Chondrocyte (in vitro differentiated cells): ENCODE data around the gene CRBN. TPM values are rescaled to one million over a fixed set of nuclear protein-coding genes. Genes with fewer than 3 reads are reported as not detected.

Experiments used
- DNase-seq: peaks from one replicate; pipeline ENCODE4 v3.0.0; 2021; ENCODE audit warnings: mixed read lengths, low spot score
- H3K27ac Mint-ChIP-seq: one replicate; pipeline ENCODE4 v1.8.0; 2021; ENCODE audit warnings: mild to moderate bottlenecking, moderate library complexity, mixed read lengths; ENCODE audit not compliant: unreplicated experiment
- H3K27me3 Mint-ChIP-seq: 2 replicates; pipeline ENCODE4 v1.8.0; 2021; ENCODE audit warnings: low read depth, mixed read lengths
- H3K36me3 Mint-ChIP-seq: 2 replicates; pipeline ENCODE4 v1.8.0; 2021; ENCODE audit warnings: low read depth, mixed read lengths
- H3K4me1 Mint-ChIP-seq: 2 replicates; pipeline ENCODE4 v1.8.0; 2021; ENCODE audit warnings: low read depth, mild to moderate bottlenecking, mixed read lengths
- H3K4me3 Mint-ChIP-seq: one replicate; pipeline ENCODE4 v1.8.0; 2021; ENCODE audit warnings: mild to moderate bottlenecking, moderate library complexity, mixed read lengths; ENCODE audit not compliant: unreplicated experiment
- H3K9me3 Mint-ChIP-seq: 2 replicates; pipeline ENCODE4 v1.8.0; 2021; ENCODE audit warnings: low read depth, mixed read lengths
- CTCF ChIP-seq: fragments of 200-600 bp; sonication (generic); IDR thresholded peaks from 2 replicates; pipeline ENCODE4 v1.5.0; 2021; ENCODE audit warnings: antibody characterized with exemption, mild to moderate bottlenecking, moderate library complexity
- total RNA-seq: library from RNA; stranded (reverse); gene quantifications from 3 replicates; pipeline ENCODE4 v1.2.1, GENCODE V29; 2021

CRBN gene
- total RNA-seq, 1 donor from 2014 or later: 28.0 TPM

GRCh38 chr3:3157484-3157883, 22.0 kb downstream of the CRBN start:
- H3K27me3 Mint-ChIP-seq: no peaks in the 10 kb centered on the region
- no peak for DNase-seq
- TF ChIP-seq CTCF: no peak
- H3K36me3 Mint-ChIP-seq: peaks cover 19% of the 10 kb centered on the region
- H3K4me3 Mint-ChIP-seq: no peak overlapping the region
- no peak overlapping the region for H3K27ac Mint-ChIP-seq
- H3K9me3 Mint-ChIP-seq: no peaks in the 10 kb centered on the region
- H3K4me1 Mint-ChIP-seq: peaks cover 17% of the 10 kb centered on the region

GRCh38 chr3:3154879-3155610, 24.4 kb downstream of the CRBN start:
- Mint-ChIP-seq H3K4me3 (no peak overlapping the region), H3K27ac (no peak overlapping the region), H3K4me1 (peaks cover 4% of the 10 kb centered on the region), H3K36me3 (peaks cover 29% of the 10 kb centered on the region), H3K27me3 (no peaks in the 10 kb centered on the region), H3K9me3 (no peaks in the 10 kb centered on the region)
- DNase-seq: no peak
- TF ChIP-seq CTCF: no peak

DNA sequence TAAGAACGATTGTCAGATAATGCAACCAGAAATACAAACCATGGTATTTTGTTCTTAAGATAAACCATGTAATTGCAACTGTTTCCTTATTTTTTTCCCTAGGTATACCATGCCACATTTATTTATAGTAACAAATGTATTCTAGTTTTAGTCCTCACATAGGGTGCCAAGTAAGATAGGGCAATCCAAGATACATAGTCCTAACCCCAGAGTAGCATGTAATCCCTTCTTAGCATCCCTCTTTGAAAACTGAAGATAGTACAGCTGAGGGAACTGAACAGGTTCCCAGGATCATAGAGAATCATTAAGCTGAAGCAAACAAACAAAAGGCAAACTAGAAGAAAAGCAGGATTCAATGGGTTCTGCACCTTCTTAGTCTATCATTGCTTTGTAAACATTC, 28.0 kb downstream of the CRBN start:
- H3K36me3 Mint-ChIP-seq: peaks cover 29% of the 10 kb centered on the region
- no peaks in the 10 kb centered on the region for H3K9me3 Mint-ChIP-seq
- H3K4me1 Mint-ChIP-seq: peaks cover 7% of the 10 kb centered on the region
- TF ChIP-seq CTCF: no peak
- no peak for DNase-seq
- H3K27ac Mint-ChIP-seq: no peak overlapping the region
- H3K27me3 Mint-ChIP-seq: no peaks in the 10 kb centered on the region
- H3K4me3 Mint-ChIP-seq: no peak overlapping the region

- no peak for DNase-seq
- TF ChIP-seq CTCF: no peak
- H3K27me3 Mint-ChIP-seq: no peaks in the 10 kb centered on the region
- H3K4me1 Mint-ChIP-seq: peaks cover 15% of the 10 kb centered on the region
- H3K27ac Mint-ChIP-seq: no peak overlapping the region
- H3K4me3 Mint-ChIP-seq: no peak overlapping the region
- no peaks in the 10 kb centered on the region for H3K9me3 Mint-ChIP-seq
- H3K36me3 Mint-ChIP-seq: peaks cover 35% of the 10 kb centered on the region
Measured at GRCh38 chr3:3149560-3149959, 29.9 kb downstream of the CRBN start.

DNA sequence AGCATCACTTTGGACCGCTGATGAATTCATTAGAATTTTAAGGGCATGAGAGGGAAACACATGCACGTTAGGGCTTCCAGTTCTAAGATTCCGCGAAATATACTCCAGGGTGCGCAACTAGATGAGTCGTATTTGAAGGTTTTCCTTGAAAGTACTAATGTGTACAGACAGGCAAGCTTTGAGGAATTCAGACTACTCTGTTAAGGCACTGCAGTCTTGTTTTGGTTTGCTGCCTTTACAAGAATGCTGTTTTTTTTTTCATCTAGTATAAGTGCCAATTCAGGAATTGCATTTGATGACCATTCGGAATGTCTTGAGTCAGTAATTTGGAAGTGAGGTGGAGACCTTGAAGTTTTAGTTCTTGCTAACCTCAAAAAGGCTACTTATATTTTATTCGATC, 33.7 kb downstream of the CRBN start:
- Mint-ChIP-seq H3K27me3 (no peaks in the 10 kb centered on the region), H3K27ac (peak overlapping the region; percentile 23), H3K4me1 (peaks cover 15% of the 10 kb centered on the region), H3K9me3 (no peaks in the 10 kb centered on the region), H3K36me3 (peaks cover 33% of the 10 kb centered on the region), H3K4me3 (no peak overlapping the region)
- TF ChIP-seq CTCF: no peak
- DNase-seq: no peak
